K562 (cell line): Measurements from ENCODE around the gene HSD17B12. TPM values are rescaled to one million over a fixed set of nuclear protein-coding genes. Genes with fewer than 3 reads are reported as not detected.

ENCODE experiments used
- ARNT ChIP-seq, 2 experiments: fragments of 450-650 bp; IDR thresholded peaks; 2 replicates each; pipeline ENCODE4 v1.6.1; 2016; ENCODE audit warnings: mild to moderate bottlenecking in 1 of 2
- C11orf30 ChIP-seq: fragments of 450-650 bp; IDR thresholded peaks from 2 replicates; pipeline ENCODE4 v1.6.1; 2016; ENCODE audit warnings: low read depth, mild to moderate bottlenecking
- CBFA2T3 ChIP-seq: fragments of 450-650 bp; IDR thresholded peaks from 2 replicates; pipeline ENCODE4 v1.6.1; 2017
- CREB3 ChIP-seq: fragments of 450-650 bp; conservative IDR thresholded peaks from 2 replicates; pipeline ENCODE4 v1.6.1; 2016; ENCODE audit warnings: missing genetic modification characterization, low read depth, mild to moderate bottlenecking, missing compliant biosample characterization, moderate library complexity
- CREM ChIP-seq: IDR thresholded peaks from 2 replicates; pipeline ENCODE4 v1.6.1; 2014; ENCODE audit warnings: antibody characterized with exemption, low read depth
- E2F6 ChIP-seq, 2 experiments: IDR thresholded peaks; 2 replicates each; pipeline ENCODE4 v1.6.1; 2011; ENCODE audit warnings: borderline replicate concordance in 1 of 2, control low read depth in 1 of 2, low read depth in 1 of 2, low read length in 1 of 2, mild to moderate bottlenecking in 1 of 2, mixed read lengths in 1 of 2, moderate library complexity in 1 of 2; ENCODE audit not compliant: insufficient read depth in 1 of 2, insufficient read length in 1 of 2, poor library complexity in 1 of 2, severe bottlenecking in 1 of 2; ENCODE audit errors: extremely low read depth in 1 of 2
- HNRNPK ChIP-seq: fragments of 200-400 bp; formaldehyde crosslinking; IDR thresholded peaks from one replicate; pipeline ENCODE4 v1.6.1; 2018; ENCODE audit warnings: mild to moderate bottlenecking, low read depth, low read length; ENCODE audit not compliant: poor library complexity, severe bottlenecking
- KDM1A ChIP-seq, 2 experiments: fragments of 450-650 bp; IDR thresholded peaks; 2 replicates each; pipeline ENCODE4 v1.6.1; 2016; ENCODE audit warnings: mild to moderate bottlenecking in 2 of 2
- KLF16 ChIP-seq: IDR thresholded peaks from 2 replicates; pipeline ENCODE4 v1.6.1; 2016; ENCODE audit warnings: antibody characterized with exemption
- LARP7 ChIP-seq: fragments of 450-650 bp; IDR thresholded peaks from 2 replicates; pipeline ENCODE4 v1.6.1; 2016
- MAFF ChIP-seq: IDR thresholded peaks from 2 replicates; pipeline ENCODE4 v1.6.1; 2012; ENCODE audit warnings: low read length, improper control_type of control experiment
- MEF2D ChIP-seq: conservative IDR thresholded peaks from 2 replicates; pipeline ENCODE4 v1.6.1; 2016; ENCODE audit warnings: low read depth, missing genetic modification characterization, missing compliant biosample characterization
- PHB2 ChIP-seq: fragments of 450-650 bp; IDR thresholded peaks from 2 replicates; pipeline ENCODE4 v1.6.1; 2017; ENCODE audit warnings: low read depth
- RBM34 ChIP-seq: fragments of 200-400 bp; formaldehyde crosslinking; IDR thresholded peaks from 2 replicates; pipeline ENCODE4 v1.6.1; 2018; ENCODE audit warnings: low read length, borderline replicate concordance; ENCODE audit not compliant: insufficient read depth
- RFX5 ChIP-seq: IDR thresholded peaks from 2 replicates; pipeline ENCODE4 v1.6.1; 2011; ENCODE audit warnings: low read depth, mild to moderate bottlenecking, improper control_type of control experiment, low read length
- SP1 ChIP-seq: sonication (generic); formaldehyde crosslinking; IDR thresholded peaks from 2 replicates; pipeline ENCODE4 v1.8.1; 2022; ENCODE audit warnings: mild to moderate bottlenecking, missing genetic modification reagents
- TBL1XR1 ChIP-seq, 2 experiments: IDR thresholded peaks; 2 replicates each; pipeline ENCODE4 v1.6.1; 2012; ENCODE audit warnings: improper control_type of control experiment in 2 of 2, low read length in 2 of 2, mild to moderate bottlenecking in 1 of 2
- TBP ChIP-seq: optimal IDR thresholded peaks from 2 replicates; pipeline ENCODE3; 2011; ENCODE audit warnings: low read depth, low read length, improper control_type of control experiment
- TGIF2 ChIP-seq: sonication (generic); formaldehyde crosslinking; IDR thresholded peaks from 2 replicates; pipeline ENCODE4 v1.8.1; 2022; ENCODE audit warnings: mild to moderate bottlenecking, missing genetic modification reagents, moderate library complexity
- TRIM25 ChIP-seq: fragments of 450-650 bp; IDR thresholded peaks from 2 replicates; pipeline ENCODE4 v1.7.0; 2016; ENCODE audit warnings: borderline replicate concordance
- TRIM28 ChIP-seq: fragments of 450-650 bp; IDR thresholded peaks from 2 replicates; pipeline ENCODE4 v1.6.1; 2017
- ZFP36 ChIP-seq: fragments of 150-350 bp; IDR thresholded peaks from 2 replicates; pipeline ENCODE4 v1.6.1; 2018; ENCODE audit warnings: low read length, low read depth; ENCODE audit not compliant: partially characterized antibody
- ZNF133 ChIP-seq: fragments of 250-450 bp; sonication (Bioruptor Pico); IDR thresholded peaks from 2 replicates; pipeline ENCODE4 v1.4.0; 2020; ENCODE audit warnings: mild to moderate bottlenecking
- ZNF316 ChIP-seq: fragments of 450-650 bp; IDR thresholded peaks from 2 replicates; pipeline ENCODE4 v1.6.1; 2016
- ZNF583 ChIP-seq: fragments of 250-450 bp; sonication (Bioruptor Pico); IDR thresholded peaks from 2 replicates; pipeline ENCODE4 v1.4.0; 2020
- ZNF586 ChIP-seq: fragments of 450-650 bp; formaldehyde crosslinking; conservative IDR thresholded peaks from 2 replicates; pipeline ENCODE4 v1.4.0; 2020; ENCODE audit warnings: mild to moderate bottlenecking, moderate library complexity
- ZNF644 ChIP-seq: fragments of 200-800 bp; sonication (Bioruptor generic); IDR thresholded peaks from 2 replicates; pipeline ENCODE4 v1.6.1; 2016; ENCODE audit warnings: low read depth, missing genetic modification characterization, missing compliant biosample characterization
- polyA plus RNA-seq, 8 experiments: library from polyadenylated mRNA; depleted of rRNA in 4 of 8; stranded (reverse) in 5 of 8; unstranded in 3 of 8; fragments of >200 nt; fragmentation: Nextera tagmentation in 2 of 8; fragmentation: Illumina TruSeq in 1 of 8; extraction: Ambion mirVana in 2 of 8; extraction: Trizol in 1 of 8; gene quantifications; 2 replicates each; pipeline versions ENCODE4 v1.2.1 to v1.2.3, GENCODE V29; 2011 to 2014; ENCODE audit warnings: inconsistent platforms in 1 of 8, missing spikeins in 1 of 8
- total RNA-seq, 7 experiments: library from RNA; depleted of rRNA in 6 of 7; stranded (reverse); fragments of >200 nt in 6 of 7; fragmentation: Illumina TruSeq in 2 of 7; extraction: Trizol in 2 of 7; gene quantifications; 2 replicates each; pipeline versions ENCODE4 v1.2.1 to v1.2.3, GENCODE V29; 2011 to 2021; ENCODE audit warnings: low replicate concordance in 1 of 7

Gene HSD17B12
- total and polyA plus RNA-seq, 9 of the 15 experiments (the other 6 are each of a cell fraction or from before 2014, with no cell fraction given): 9.1 to 34.5 (median 23.3) TPM

- 0 out of 2 replicates have a peak, but pooled peaks have one; percentile 49 for TF ChIP-seq CREB3 (tag)
- TF ChIP-seq MEF2D (tag): 0 out of 2 replicates have a peak, but pooled peaks have one; percentile 31
- TF ChIP-seq RBM34: no peak
- TF ChIP-seq KLF16: no peak
- TF ChIP-seq C11orf30: peak; percentile 98
- TF ChIP-seq PHB2: no peak
- no peak for TF ChIP-seq KDM1A (IDR thresholded peaks at IDR 0.05)
- TF ChIP-seq ZNF586 (CRISPR knock-in tag): no peak
- TF ChIP-seq SP1 (CRISPR knock-in tag): peak; percentile 51
- TF ChIP-seq ZNF316: no peak
- no peak for TF ChIP-seq TGIF2
- TF ChIP-seq ARNT (IDR thresholded peaks at IDR 0.05): peak in 1 of 2 experiments; percentile 48; a peak in 1 of 4 replicates
- TF ChIP-seq ZNF583 (CRISPR knock-in tag): 0 out of 2 replicates have a peak, but pooled peaks have one; percentile 11
- peak; percentile 81 for TF ChIP-seq TBP
- peak; percentile 77 for TF ChIP-seq CREM
- no peak for TF ChIP-seq MAFF
- TF ChIP-seq ZNF133 (CRISPR knock-in tag): no peak
- 0 out of 4 replicates have a peak, but pooled peaks have one; percentile 25 to 56 for TF ChIP-seq TBL1XR1 (IDR thresholded peaks at IDR 0.05; ENCODE audit: low read length in 2 of 2)
- TF ChIP-seq HNRNPK: no peak
- no peak for TF ChIP-seq ZFP36
- peak; percentile 62; the same call in 1 of the 2 replicates for TF ChIP-seq ZNF644 (tag)
- no peak for TF ChIP-seq LARP7
- no peak for TF ChIP-seq TRIM25
- TF ChIP-seq CBFA2T3: peak; percentile 25; the same call in 1 of the 2 replicates
- TF ChIP-seq RFX5: no peak
- peak; percentile 56; the same call in 1 of the 2 replicates for TF ChIP-seq TRIM28
- peak; percentile 34 to 45 for TF ChIP-seq E2F6 (IDR thresholded peaks at IDR 0.05; ENCODE audit: borderline replicate concordance in 1 of 2, extremely low read depth in 1 of 2, insufficient read depth in 1 of 2, insufficient read length in 1 of 2, low read depth in 1 of 2, low read length in 1 of 2, poor library complexity in 1 of 2, severe bottlenecking in 1 of 2)
Measured at GRCh38 chr11:43643898-43644620, 36.5 kb upstream of the HSD17B12 start (continued).
